Fibroblast of villous mesenchyme (primary cell): Measurements from ENCODE around the gene KIF25. TPM values are rescaled to one million over a fixed set of nuclear protein-coding genes. Genes with fewer than 3 reads are reported as not detected.

Experiments
- DNase-seq: peaks from one replicate; pipeline ENCODE4 v3.0.0-alpha.2; 2010; ENCODE audit warnings: low read depth
- H3K4me3 ChIP-seq: 2 replicates; pipeline ENCODE4 v1.5.1; 2011; ENCODE audit warnings: low read depth, mild to moderate bottlenecking, low read length
- total RNA-seq: library from RNA; depleted of rRNA; stranded (reverse); fragments of >200 nt; gene quantifications from 2 replicates; pipeline ENCODE4 v1.2.3, GENCODE V29; 2012
- TF ChIP-seq, protein P1 (sequence below): IDR thresholded peaks from 2 replicates; pipeline ENCODE4 v1.5.1; 2012; ENCODE audit warnings: low read depth, mild to moderate bottlenecking, low read length; ENCODE audit not compliant: insufficient read depth

The KIF25 gene
- total RNA-seq, 1 donor, result not detected

DNA sequence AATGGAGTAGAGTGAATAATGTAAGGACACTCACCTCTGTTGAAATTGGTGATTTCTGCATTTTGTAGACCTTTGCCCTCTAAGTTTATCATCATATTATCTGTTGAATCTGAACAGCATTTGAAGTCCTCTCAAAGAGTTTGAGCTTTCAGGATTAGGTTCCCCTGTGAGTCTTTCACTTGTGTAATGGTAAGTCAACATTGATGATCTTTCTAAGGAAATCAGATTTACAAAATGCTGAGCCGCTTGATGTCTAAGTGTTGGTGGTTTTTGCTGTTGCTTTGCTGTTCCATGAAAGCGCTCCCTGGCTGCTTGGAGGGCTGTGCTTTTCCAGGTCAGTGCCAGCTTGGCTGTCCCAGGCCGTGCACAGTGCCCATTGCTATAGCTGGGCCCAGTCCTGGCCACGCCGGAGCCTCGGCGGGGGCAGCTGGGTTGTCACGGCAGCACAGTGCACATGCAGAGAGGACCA is 33.8 kb upstream of the KIF25 start:
- TF ChIP-seq, protein P1, sequence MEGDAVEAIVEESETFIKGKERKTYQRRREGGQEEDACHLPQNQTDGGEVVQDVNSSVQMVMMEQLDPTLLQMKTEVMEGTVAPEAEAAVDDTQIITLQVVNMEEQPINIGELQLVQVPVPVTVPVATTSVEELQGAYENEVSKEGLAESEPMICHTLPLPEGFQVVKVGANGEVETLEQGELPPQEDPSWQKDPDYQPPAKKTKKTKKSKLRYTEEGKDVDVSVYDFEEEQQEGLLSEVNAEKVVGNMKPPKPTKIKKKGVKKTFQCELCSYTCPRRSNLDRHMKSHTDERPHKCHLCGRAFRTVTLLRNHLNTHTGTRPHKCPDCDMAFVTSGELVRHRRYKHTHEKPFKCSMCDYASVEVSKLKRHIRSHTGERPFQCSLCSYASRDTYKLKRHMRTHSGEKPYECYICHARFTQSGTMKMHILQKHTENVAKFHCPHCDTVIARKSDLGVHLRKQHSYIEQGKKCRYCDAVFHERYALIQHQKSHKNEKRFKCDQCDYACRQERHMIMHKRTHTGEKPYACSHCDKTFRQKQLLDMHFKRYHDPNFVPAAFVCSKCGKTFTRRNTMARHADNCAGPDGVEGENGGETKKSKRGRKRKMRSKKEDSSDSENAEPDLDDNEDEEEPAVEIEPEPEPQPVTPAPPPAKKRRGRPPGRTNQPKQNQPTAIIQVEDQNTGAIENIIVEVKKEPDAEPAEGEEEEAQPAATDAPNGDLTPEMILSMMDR, result no peak
- H3K4me3 ChIP-seq, result no peak overlapping the region
- no peak for DNase-seq

DNA sequence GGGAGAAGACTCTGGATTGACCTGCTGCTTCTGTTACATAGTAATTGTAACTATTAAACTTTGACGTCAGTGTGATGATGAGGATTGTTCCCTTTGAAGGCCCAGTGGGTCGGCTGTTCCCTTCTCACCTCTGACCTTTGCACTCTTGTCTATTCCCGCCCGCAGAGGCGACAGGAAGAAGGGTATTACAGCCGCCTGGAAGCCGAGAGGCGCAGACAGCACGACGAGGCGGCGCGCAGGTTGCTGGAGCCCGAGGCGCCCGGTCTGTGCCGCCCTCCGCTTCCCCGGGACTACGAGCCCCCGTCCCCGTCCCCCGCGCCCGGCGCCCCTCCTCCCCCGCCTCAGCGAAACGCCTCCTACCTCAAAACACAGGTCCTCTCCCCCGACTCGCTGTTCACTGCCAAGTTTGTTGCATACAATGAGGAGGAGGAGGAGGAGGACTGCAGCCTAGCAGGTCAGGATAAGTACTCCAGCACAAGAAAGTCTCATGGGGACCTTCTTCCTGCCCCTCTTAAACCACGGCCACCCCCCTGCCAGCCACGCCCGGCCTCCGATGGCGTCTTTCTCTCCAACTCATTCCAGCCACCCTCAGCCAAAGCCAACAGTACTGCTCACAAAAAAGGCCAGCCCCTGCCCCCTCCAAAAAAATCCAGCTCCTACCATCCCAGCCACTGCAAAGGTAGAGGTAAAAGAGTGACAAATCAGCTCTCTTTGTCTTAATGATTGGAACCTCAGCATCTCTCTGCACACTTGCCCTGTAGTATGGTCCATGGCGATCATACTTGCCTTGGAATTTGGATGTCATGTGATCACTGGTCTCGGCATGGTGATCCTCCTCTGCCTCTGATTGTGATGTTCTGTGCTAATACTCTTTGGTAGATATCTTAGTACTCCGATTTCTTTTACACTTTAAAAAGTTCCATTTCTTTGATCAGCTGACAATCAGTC is 31.6 kb upstream of the KIF25 start:
- DNase-seq, result no peak
- no peak overlapping the region for H3K4me3 ChIP-seq
- TF ChIP-seq, protein P1, result no peak

DNA sequence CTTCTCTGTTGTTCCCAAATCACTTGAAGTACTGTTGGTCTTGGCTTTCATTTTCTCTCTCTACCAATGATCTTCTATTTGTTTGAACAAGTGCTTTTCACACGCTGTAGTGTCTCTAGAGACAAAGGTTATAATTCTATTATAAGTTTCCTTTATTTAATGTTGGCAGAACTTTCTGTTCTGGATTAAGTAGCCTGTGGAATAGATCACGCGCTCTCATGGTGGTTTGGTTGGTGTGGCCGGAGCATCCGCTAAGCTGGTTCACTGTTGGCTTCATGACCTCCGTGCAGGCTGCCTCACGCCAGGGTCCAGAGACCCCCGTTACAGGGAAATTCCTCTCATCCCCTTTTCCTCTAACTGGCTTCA is 30.9 kb upstream of the KIF25 start:
- DNase-seq, result no peak
- TF ChIP-seq, protein P1, result no peak

DNA sequence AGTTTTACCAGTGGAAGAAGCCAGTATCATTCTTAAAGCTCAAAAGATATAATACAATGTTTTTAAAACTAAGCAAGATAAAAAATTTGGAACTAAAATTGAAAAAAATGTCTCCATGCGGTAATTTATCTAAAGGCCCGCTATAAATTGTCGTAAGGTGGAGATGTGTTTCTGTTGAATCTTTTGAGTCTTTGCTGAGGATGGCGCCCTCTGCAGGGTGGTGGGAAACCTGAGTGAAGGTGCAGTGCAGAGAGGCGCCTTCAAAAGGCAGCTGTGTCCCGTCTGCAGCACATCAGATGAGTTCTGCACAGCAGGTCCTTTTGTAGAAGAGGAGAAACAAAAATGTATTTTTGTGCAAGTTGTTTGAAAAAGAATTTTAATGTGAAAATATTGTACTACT is 29.4 kb upstream of the KIF25 start:
- DNase-seq, result peak; percentile 7
- H3K4me3 ChIP-seq, result no peak overlapping the region
- TF ChIP-seq, protein P1, result peak; percentile 34

More for the DNA sequence above, 30.9 kb upstream of the KIF25 start:
- no peak overlapping the region for H3K4me3 ChIP-seq

DNA sequence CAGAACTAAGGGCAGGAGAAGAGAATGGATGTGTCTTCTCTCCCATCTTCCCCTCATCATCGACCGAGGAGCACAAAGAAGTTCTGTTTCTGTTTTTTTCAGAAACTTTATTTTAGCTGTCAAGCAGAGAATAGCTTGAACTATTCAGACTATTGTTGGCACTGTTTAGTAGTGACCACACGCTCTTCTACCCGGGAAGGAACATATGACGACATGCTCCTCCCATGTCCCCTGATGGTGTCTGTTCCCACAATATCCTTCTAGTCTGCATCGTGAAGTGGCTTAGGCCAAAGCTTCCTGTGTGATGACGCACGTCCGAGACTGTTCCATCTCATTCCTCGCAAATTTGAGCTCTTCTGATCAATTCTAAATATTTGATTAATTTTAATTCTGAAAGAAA is 27.2 kb upstream of the KIF25 start:
- TF ChIP-seq, protein P1, result no peak
- H3K4me3 ChIP-seq, result no peak overlapping the region
- no peak for DNase-seq

DNA sequence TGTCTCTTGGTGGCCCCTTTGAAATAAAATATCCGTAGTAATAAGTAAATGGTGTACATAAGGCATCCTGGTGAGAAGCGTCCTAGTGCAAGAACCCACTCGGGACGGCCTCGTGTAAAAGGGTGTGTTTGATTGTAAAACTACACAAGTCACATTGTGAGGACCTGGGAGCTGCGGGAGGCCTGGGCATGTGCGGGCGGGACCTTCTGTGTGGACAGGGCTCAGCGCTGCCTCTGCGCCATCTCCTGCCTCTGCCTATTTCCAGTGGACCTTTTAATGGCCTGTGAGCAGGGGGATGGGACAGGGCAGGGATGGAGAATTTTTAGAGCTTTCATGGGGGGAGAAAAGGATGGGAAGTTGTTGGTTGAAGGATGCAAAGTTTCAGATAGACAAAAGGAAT is 25.3 kb upstream of the KIF25 start:
- no peak for DNase-seq
- no peak overlapping the region for H3K4me3 ChIP-seq
- TF ChIP-seq, protein P1, result no peak
